GM18508 (cell line): ENCODE results near the gene UBALD2.

Source experiments
- ATAC-seq: cut with Tn5 transposase; IDR thresholded peaks from one replicate; pipeline ENCODE4 v1.9.1; 2021; ENCODE audit warnings: moderate number of reproducible peaks; ENCODE audit not compliant: insufficient read depth, unreplicated experiment

Gene UBALD2

DNA sequence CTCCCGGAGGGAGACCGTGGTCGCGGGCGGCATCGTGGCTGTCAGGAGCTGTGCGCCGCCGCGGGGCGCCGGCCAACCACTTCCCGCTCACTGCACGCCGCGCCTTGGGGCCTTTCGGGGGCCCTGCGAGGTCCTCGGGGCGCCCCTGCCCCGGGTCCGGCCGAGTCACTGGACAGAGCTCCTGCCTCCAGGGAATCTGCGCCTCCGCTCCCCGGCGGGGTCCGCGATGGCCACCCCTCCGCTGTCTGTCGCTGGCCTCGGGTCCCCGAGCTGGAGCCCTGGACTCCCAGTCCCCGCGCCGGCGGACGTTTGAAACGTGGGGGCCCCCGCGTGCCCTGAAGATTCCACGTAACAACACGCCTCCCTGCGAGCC, 42.8 kb downstream of the UBALD2 start, which contains the start of gene QRICH2:
TSS of gene QRICH2 (minus strand) at position 311 of the 373 bp plus-strand sequence. CDS start at position 33, 278 bp downstream.
- no peak for ATAC-seq

DNA sequence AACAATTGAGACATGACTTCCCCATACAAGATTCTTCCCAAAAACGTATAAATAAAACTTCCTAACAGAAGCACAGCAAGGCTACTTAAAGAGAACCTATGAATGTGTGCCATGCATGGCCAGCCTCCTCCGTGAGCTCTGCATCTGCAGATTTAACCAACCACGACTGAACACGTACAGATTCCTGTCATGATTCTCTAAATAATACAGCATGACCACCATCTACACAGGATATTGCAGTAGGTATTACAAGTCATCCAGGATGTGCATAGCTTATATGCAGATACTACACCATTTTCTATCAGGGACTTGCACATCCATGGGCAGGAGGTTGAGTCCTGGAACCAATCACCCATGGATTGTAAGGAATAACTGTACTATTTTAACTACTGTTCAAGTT, 44.3 kb downstream of the UBALD2 start:
- no peak for ATAC-seq

DNA sequence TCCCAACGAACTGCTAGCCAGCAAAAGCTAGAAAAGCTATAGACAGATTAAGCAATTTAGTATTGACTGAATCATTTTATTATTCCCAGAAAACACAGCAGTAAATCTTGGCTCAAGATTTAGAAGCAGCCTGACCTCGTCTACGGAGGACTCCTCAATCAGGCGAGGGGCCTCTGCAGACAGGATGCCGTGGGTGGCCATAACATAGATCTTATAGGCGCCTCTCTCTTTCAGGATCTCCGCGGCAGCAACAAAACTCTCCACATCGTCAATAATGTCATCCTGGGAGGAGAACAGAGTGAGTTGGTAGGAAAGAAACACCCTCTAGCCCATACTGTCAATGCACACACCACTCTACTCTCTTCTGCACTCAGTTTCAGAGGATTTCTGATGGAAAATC, 47.6 kb downstream of the UBALD2 start:
- ATAC-seq, result no peak

DNA sequence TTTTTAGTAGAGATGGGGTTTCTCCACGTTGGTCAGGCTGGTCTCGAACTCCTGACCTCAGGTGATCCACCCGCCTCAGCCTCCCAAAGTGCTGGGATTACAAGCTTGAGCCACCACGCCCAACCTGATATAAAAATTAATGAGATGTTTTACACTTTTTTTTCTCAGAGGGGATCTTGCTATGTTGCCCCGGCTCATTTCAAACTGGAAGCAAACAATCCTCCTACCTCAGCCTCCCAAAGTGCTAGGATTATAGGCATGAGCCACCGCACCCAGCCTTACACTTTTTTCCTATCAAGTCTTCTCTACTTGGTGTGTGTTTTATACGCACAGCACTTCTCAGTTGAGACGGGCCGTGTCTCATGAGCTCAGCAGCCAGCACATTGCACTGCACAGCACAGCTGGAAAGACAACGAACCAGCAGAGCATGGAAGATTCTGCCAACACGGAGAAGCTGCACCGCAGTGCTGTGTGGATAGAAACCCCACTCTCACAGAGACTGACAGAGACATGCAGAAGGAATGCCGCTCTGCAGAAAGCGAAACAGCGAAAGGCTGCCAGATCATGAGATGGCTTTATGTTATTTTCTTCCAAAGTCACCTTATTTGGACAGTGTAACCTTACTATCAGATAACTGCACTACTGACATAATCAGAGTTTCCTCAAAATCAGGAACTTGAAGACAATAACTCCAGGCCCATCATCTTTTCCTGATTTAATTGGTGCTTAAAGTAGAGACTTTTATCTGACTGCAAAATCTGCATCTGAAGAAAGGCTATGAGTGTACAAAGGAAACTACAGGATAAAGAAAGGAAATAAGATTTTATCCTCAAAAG, 49.5 kb downstream of the UBALD2 start:
- no peak for ATAC-seq

DNA sequence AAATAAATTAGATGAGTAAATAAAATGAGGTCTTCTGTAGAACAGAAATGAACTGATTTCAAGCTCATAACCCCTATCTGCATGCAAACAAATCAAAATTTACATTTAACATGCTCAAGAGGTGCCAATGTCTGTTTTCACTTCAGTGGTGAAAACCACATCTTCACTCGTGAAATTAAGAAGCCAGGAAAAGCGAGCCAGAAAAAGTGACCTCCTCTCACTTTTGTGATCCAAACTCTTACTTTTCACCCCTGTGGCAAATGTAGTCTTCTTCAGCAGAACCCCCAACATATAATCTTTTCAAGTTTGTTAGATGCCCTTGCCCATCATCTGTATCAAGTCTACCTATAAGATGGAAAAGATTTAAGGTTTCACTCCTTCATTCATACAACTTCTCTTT, 52.4 kb downstream of the UBALD2 start:
- ATAC-seq, result no peak

DNA sequence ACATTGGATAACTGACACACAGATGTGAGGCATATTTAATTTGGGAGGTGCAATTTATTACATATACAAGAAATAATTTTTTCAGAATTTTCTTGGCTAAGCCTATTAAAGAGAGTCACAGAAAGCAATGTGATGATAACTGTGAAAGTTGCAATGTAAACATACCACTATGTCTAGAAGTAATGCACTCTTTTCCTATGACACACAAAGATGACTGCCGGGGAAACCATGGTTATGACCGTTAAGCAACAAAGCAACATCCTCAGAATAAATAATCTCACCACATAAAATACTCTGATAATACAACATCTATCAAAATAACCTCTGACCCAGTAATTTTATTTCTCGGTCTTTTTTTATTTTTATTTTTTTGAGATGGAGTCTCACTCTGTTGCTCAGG, 53.4 kb downstream of the UBALD2 start:
- ATAC-seq, result no peak
